GM21528 (cell line): ENCODE measurements around the gene FADS2.

Experiments
- ATAC-seq: cut with Tn5 transposase; IDR thresholded peaks from one replicate; pipeline ENCODE4 v1.9.1; 2021; ENCODE audit warnings: mild to moderate bottlenecking, moderate library complexity; ENCODE audit not compliant: unreplicated experiment, low FRiP score

The FADS2 gene

GRCh38 chr11:61817471-61818202 lies 10.5 kb upstream of the FADS2 start:
- ATAC-seq = no peak

DNA sequence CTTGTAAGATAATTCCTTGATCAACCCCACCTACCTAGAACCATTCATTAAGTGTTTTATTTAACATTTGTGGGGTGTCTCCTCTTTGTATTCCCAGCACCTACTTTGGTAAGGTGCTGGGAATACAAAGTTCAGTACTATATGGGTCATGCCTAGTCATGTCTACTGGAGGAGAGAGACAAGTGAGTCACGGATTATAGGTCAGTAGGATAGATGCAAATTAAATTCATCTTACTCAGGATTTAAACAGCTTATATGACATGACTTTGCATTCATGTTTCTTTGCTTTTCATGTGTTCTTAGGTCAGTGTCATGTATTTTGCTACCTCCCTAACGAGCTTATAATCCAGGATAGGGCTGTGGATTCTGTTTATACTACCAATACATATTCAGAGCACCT lies 7.9 kb upstream of the FADS2 start:
- no peak for ATAC-seq

DNA sequence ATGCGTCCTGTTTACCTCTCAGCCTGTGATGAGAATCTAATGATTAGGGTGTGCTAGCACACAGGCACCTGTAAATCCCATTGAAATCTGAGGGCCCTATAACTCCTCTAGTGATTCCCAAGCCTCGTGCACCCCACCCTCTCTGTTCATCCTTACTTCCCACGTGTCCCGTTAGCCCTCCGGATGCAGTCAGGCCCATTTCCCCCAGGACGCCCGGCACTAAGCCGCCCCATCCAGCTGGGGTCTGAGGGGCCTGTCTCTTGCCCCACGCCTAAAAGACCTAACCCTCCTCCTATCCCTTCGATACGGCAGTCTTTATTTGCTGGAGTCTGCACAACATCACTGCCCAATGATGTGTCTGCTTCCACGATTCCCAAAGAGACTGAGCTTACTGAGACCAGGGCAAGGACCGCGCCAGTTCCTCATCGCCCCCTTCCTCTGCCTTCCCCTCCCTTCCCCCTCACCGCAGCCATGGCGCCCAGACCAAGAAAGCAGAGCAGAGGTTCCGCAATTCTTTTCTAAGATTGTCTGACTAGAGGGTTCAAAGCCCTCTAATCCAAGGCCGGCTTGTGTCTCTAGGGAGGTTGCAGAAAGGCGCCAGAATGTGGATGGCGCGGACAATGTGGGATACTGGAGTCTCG lies 1.1 kb upstream of the FADS2 start:
- ATAC-seq = no peak

GRCh38 chr11:61828379-61828628 lies 204 bp downstream of the FADS2 start:
- ATAC-seq = peak; percentile 12

DNA sequence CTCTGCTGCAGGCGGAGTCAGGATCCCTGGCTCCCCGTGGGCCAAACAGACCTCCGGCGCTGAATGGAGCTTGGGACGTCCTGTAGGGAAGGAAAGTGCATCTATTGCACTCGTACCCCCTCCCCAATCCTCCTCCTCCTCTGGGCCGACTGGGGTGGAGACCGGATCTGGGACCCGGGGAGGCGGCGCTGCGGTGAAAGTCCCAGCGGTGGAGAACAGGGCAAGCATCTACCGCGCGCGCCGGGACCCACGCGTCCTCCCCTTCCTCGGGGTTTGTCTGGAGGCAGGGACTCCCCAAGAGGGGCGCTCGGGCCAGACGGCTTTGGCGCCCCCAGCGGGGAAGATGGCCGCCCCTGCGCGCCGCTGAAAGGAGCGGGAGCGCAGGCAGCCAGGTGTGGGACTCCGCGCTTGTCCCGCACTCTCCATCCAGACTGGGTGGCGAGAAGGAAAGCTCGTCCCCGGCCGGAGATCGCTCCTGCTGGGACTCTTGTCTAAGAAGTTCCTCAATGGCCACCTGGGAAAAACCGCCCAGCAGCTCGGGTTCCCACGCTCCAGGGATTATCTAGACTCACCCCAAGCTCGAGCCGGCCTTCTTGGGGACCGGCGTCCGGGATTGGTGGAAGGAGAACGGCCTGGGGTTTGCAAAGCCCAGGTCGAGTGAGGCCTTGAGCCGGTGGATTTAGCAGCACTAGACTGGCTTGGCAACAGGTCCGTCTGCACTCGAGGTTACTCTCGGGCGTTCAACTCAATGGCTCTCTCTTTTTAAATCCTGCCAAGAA lies 718 bp downstream of the FADS2 start:
- peak; percentile 24 for ATAC-seq

DNA sequence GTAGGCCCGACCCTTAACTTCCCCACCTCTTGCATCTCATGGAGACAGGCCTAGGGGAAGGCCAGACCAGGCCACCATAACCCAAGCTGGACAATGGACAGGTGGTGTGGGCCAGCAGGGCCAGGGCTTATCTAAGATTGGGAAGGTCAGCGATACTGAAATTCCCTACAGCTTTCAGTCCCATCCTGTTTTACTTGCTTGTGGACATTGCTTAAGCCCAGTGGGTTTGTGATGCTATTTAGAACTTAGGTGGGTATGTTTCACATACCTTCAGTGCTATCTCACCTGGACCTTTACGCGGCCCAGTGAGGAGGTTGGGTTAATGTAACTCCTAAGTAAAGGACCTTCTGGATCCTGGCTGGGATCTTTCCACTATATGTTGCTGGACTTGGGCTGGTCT lies 1.7 kb downstream of the FADS2 start:
- no peak for ATAC-seq

GRCh38 chr11:61830237-61831105 lies 2.4 kb downstream of the FADS2 start:
- no peak for ATAC-seq

GRCh38 chr11:61832207-61832606 lies 4.1 kb downstream of the FADS2 start:
- ATAC-seq = no peak

DNA sequence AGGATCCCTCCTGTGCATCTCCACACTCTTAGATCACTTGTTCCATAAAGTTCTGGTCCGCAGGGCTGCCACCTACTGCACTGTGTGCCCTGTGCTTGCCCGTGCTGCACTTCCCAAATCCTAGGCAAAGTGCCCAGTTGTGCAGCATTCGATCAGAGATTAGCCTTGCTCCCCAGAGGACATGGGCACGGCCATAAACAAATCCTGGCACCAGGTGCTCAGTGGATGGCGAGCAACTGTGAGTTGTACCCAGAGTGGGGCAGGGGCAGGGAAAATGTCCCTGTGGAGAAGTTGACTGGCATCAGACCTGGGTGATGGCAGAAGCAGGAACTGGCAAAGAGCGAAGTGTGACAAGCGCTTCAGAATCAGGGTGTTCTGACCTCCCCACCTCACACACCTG lies 4.7 kb downstream of the FADS2 start:
- ATAC-seq = no peak

GRCh38 chr11:61833471-61833870 lies 5.4 kb downstream of the FADS2 start:
- ATAC-seq = no peak

DNA sequence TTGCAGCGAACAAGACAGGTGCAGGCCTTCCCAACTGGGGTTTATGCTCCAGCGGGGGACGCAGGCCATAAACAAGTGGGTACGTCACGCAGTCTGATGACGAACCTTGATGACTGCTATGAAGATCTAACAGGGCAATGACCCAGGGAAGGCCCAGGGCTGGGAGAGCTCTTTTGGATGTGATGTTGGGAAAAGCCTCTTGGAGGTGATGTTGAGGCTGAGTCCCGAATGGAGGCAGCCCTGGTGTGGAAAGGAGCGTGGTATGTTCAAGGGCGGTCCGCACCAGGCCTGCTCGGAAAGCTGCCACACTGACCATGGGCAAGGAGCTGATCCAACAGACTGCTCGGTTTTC lies 5.8 kb downstream of the FADS2 start:
- no peak for ATAC-seq

GRCh38 chr11:61834278-61835048 lies 6.4 kb downstream of the FADS2 start:
- peak; percentile 81 for ATAC-seq

DNA sequence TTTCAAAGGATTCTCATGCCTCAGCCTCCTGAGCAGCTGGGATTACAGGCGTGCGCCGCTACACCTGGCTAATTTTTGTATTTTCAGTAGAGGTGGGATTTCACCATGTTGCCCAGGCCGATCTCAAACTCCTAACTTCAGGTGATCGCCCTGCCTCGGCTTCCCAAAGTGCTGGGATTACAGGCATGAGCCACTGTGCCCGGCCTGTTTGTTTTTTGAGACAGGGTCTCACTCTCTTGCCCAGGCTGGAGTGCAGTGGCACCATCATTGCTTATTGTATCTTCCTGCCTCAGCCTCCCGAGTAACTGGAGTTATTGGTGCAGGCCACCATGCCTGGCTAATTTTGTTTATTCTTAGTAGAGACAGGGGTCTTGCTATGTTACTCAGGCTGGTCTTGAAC lies 8.1 kb downstream of the FADS2 start:
- no peak for ATAC-seq

DNA sequence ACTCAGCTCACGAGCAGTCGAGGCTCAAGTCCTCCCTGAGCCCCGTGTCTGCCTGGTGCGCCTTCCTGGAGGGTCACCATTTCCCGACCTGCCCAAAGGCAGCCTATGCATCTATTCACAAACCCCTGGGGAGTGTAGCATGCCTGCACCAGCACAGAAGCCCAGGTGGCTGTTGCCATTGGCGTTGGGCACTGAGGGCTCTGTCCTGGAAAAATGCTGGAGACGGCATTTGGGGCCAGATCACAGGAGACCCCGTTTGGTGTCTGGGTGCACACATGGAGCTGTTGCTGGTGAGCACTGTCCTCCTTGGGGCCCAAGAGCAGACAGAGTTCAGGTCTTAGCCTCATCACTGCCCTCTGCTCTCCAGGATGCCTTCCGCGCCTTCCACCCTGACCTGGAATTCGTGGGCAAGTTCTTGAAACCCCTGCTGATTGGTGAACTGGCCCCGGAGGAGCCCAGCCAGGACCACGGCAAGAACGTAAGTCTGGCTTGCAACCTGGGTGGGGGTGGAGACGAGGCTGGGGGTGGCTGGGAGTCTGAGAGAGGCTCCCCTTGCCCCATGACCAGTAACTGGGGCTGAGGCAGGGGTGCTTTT lies 9.4 kb downstream of the FADS2 start:
- ATAC-seq = no peak

- no peak for ATAC-seq
Observed at GRCh38 chr11:61838501-61838900, 10.4 kb downstream of the FADS2 start.

- no peak for ATAC-seq
Observed at GRCh38 chr11:61838921-61839320, 10.8 kb downstream of the FADS2 start.

- no peak for ATAC-seq
Observed at GRCh38 chr11:61839742-61840141, 11.6 kb downstream of the FADS2 start.

DNA sequence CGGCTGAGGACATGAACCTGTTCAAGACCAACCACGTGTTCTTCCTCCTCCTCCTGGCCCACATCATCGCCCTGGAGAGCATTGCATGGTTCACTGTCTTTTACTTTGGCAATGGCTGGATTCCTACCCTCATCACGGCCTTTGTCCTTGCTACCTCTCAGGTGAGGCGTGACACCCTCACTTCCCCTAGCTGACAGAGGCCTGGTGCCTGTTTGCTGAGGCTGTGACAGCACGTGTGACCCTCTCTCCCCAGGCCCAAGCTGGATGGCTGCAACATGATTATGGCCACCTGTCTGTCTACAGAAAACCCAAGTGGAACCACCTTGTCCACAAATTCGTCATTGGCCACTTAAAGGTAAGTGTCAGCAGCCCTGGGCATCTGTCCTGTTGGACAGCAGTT lies 12.3 kb downstream of the FADS2 start:
- no peak for ATAC-seq

DNA sequence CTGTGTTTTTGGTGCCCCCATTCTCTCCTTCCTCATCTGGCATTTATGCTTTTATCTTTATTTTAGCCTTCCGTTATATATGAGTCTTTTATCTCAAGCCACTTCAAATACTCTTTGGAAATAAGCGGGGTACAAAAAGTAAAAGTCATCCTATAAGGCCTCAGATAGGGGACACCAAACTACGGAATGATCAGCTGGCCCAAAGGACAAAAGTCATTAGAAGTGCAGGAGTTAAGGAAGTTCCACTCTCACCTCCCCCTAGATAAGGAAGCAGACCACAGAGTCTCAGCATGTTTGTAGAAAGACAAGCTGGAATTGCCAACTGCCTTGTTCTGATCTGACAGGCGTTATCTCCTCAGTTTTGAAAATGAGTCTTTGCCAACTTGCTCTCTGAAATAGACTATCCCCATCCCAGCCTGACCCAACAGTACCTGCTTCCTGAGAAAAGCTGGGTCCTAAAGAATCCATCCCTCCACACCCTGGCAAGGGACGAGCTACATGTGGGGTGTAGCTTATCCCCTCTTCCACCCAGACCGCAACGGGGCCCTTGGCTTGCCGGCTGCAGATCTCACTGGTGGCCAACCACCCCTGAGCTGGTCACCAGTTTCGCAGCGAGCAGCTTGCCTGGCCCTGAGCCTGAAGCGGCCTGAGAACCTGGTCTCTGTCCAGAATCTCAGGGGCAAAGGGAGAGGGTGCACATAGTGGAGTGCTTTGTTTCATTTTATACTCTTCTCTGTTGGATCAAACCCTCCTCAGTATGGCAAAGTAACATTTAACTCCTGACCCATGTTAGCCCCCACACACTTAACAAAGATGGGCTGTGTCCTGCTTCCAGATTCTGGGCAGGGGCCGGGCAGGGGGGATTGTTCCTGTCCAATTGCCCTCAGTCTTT lies 13.8 kb downstream of the FADS2 start:
- ATAC-seq = no peak
